ENCODE data around the gene BRI3BP. TPM values are rescaled to one million over a fixed set of nuclear protein-coding genes. Genes with fewer than 3 reads are reported as not detected.
"Not testable (repeated sequence)": the region's sequence is repeated elsewhere in the genome, so short reads cannot be mapped to it uniquely, and the experiment has no call there.

The BRI3BP gene
- total RNA-seq, 1 experiment from 2014 or later, result 8.8 TPM

GRCh38 chr12:124972211-124972610, 21.2 kb upstream of the BRI3BP start:
- DNase-seq (ENCODE audit: low spot score), result no peak

GRCh38 chr12:124975276-124975675, 18.2 kb upstream of the BRI3BP start:
- DNase-seq (ENCODE audit: low spot score), result no peak

GRCh38 chr12:124976999-124977398, 16.4 kb upstream of the BRI3BP start:
- DNase-seq (ENCODE audit: low spot score), result no peak

- DNase-seq (ENCODE audit: low spot score), result no peak
These were observed 13.9 kb upstream of the BRI3BP start for GRCh38 chr12:124979568-124979967.

GRCh38 chr12:124980098-124980892, 13.2 kb upstream of the BRI3BP start:
- no peak for DNase-seq (ENCODE audit: low spot score)

GRCh38 chr12:124986876-124987275, 6.6 kb upstream of the BRI3BP start:
- DNase-seq (ENCODE audit: low spot score), result not testable (repeated sequence)

- DNase-seq (ENCODE audit: low spot score), result peak; percentile 46
These were observed 395 bp upstream of the BRI3BP start for GRCh38 chr12:124992874-124993625.

- no peak for DNase-seq (ENCODE audit: low spot score)
These were observed 1.1 kb downstream of the BRI3BP start for GRCh38 chr12:124994437-124994975.

GRCh38 chr12:124995200-124995961, 1.9 kb downstream of the BRI3BP start:
- DNase-seq (ENCODE audit: low spot score), result no peak

- DNase-seq (ENCODE audit: low spot score), result no peak
These were observed 5.3 kb downstream of the BRI3BP start for GRCh38 chr12:124998705-124999104.

- no peak for DNase-seq (ENCODE audit: low spot score)
These were observed 8.2 kb downstream of the BRI3BP start for GRCh38 chr12:125001636-125002035.

GRCh38 chr12:125003021-125003420, 9.6 kb downstream of the BRI3BP start:
- DNase-seq (ENCODE audit: low spot score), result no peak

- DNase-seq (ENCODE audit: low spot score), result no peak
These were observed 11.2 kb downstream of the BRI3BP start for GRCh38 chr12:125004621-125005020.

GRCh38 chr12:125005652-125006051, 12.2 kb downstream of the BRI3BP start:
- no peak for DNase-seq (ENCODE audit: low spot score)

GRCh38 chr12:125006365-125006764, 12.9 kb downstream of the BRI3BP start:
- no peak for DNase-seq (ENCODE audit: low spot score)

- no peak for DNase-seq (ENCODE audit: low spot score)
These were observed 20.5 kb downstream of the BRI3BP start for GRCh38 chr12:125013816-125014442.

GRCh38 chr12:125014526-125014925, 21.1 kb downstream of the BRI3BP start:
- no peak for DNase-seq (ENCODE audit: low spot score)

- DNase-seq (ENCODE audit: low spot score), result no peak
These were observed 22.4 kb downstream of the BRI3BP start for GRCh38 chr12:125015680-125016310.

- no peak for DNase-seq (ENCODE audit: low spot score)
These were observed 24.4 kb downstream of the BRI3BP start for GRCh38 chr12:125017801-125018200.

GRCh38 chr12:125018356-125018755, 24.9 kb downstream of the BRI3BP start:
- no peak for DNase-seq (ENCODE audit: low spot score)

GRCh38 chr12:125021096-125021495, 27.7 kb downstream of the BRI3BP start:
- DNase-seq (ENCODE audit: low spot score), result no peak

Measured in H4 (cell line).